WERI-Rb-1 (cell line): ENCODE data around the gene ZNF618.

Source experiments
- DNase-seq: peaks from one replicate; pipeline ENCODE4 v3.0.0-alpha.2; 2020
- H3K27ac ChIP-seq: fragments of 250-450 bp; sonication (Bioruptor Pico); 2 replicates; pipeline ENCODE4 v1.5.1; 2020; ENCODE audit warnings: mild to moderate bottlenecking, moderate library complexity
- H3K27me3 ChIP-seq: fragments of 250-450 bp; sonication (Bioruptor Pico); 2 replicates; pipeline ENCODE4 v1.5.1; 2021; ENCODE audit warnings: mild to moderate bottlenecking, low read depth, moderate library complexity; ENCODE audit not compliant: insufficient read depth, severe bottlenecking
- H3K36me3 ChIP-seq: fragments of 250-450 bp; sonication (Bioruptor Pico); 2 replicates; pipeline ENCODE4 v1.5.1; 2020; ENCODE audit warnings: mild to moderate bottlenecking, moderate library complexity
- H3K4me3 ChIP-seq: 2 replicates; pipeline ENCODE4 v1.5.1; 2011; ENCODE audit warnings: low read depth, mild to moderate bottlenecking, control low read depth, low read length
- H3K9me3 ChIP-seq: fragments of 250-450 bp; sonication (Bioruptor Pico); 2 replicates; pipeline ENCODE4 v1.5.1; 2021; ENCODE audit warnings: mild to moderate bottlenecking, moderate library complexity; ENCODE audit not compliant: severe bottlenecking
- TF ChIP-seq, protein P1 (sequence below): IDR thresholded peaks from 2 replicates; pipeline ENCODE4 v1.5.1; 2011; ENCODE audit warnings: low read depth, mild to moderate bottlenecking, control low read depth, inconsistent platforms, low read length

Gene ZNF618

DNA sequence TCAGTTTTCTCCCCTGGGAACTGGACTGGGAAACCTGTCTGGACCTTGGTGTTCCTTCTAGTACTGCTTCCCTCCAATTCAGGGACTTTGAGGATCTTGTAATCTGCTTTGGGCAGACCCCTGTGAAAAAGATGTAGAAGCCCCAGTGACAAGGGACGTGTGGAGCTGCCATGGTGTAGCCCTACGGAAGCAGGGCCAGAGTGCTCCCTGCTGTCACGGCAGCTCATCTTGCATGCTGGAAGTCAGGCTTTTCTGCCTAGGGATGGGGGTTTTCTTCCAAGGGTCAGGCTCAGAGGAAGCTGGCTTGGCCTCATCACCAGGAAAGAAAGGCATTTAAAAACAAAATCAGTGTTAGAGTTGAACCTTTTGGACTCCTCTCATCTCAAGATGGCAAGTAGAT, 115.6 kb downstream of the ZNF618 start:
- no peak overlapping the region for H3K4me3 ChIP-seq
- H3K36me3 ChIP-seq: no peaks in the 10 kb centered on the region
- no peak for DNase-seq
- TF ChIP-seq, protein P1, sequence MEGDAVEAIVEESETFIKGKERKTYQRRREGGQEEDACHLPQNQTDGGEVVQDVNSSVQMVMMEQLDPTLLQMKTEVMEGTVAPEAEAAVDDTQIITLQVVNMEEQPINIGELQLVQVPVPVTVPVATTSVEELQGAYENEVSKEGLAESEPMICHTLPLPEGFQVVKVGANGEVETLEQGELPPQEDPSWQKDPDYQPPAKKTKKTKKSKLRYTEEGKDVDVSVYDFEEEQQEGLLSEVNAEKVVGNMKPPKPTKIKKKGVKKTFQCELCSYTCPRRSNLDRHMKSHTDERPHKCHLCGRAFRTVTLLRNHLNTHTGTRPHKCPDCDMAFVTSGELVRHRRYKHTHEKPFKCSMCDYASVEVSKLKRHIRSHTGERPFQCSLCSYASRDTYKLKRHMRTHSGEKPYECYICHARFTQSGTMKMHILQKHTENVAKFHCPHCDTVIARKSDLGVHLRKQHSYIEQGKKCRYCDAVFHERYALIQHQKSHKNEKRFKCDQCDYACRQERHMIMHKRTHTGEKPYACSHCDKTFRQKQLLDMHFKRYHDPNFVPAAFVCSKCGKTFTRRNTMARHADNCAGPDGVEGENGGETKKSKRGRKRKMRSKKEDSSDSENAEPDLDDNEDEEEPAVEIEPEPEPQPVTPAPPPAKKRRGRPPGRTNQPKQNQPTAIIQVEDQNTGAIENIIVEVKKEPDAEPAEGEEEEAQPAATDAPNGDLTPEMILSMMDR: no peak
- H3K27ac ChIP-seq: no peak overlapping the region
- H3K9me3 ChIP-seq: no peaks in the 10 kb centered on the region
- H3K27me3 ChIP-seq: peaks cover 5% of the 10 kb centered on the region

DNA sequence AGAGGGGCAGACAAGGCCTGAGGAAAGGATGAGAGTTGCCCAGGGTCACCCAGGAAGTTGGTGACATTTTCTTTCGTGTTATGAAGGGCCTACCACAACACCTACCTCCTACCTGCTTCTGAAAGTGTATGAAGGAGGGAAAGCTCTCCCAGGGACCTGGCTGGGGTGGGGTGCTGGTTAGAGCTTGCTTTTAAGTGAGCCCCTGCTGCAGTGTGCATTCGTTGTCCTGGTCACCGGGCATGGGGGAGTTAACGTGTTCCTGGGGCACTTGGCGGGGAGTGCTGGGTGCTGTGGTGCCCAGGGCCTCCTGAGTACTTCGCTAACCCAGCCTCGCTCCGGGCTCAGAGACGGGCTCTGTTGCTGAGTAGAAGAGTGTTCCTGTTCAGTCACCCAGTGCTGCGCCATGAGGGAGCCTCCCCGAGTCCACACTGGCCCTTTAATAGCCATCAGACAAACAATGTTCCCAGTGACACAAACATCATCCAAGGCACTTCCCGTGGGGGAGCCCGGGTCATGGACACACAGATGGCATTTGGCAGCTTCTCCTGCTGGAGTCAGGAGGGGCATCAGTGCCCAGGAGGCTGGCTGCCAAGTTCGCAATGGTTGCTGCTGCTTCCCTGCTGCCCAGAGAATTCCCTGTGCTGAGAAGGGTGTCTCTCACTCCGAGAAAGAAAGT, 116.3 kb downstream of the ZNF618 start:
- Histone ChIP-seq H3K27ac (no peak overlapping the region), H3K9me3 (no peaks in the 10 kb centered on the region), H3K36me3 (no peaks in the 10 kb centered on the region), H3K27me3 (peaks cover 9% of the 10 kb centered on the region), H3K4me3 (no peak overlapping the region)
- DNase-seq: no peak
- TF ChIP-seq, protein P1: no peak

DNA sequence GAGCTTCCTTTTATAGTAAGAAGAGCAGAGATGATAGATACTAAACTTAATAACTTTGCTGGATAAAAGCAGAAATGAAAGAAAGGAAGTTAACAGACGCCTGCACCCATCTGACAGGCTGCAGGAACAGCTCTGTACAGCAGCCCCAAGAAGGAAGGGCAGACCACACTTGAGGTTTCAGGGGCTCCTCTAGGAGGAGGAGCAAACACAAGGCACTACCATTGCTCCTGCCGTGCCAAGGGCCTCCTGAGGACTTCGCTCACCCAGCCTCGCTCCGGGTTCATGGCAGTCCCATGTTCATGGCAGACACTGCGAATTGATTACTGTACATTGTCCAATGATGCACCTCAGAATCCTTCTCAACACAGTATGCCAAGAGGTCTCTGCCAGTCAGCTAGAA, 116.9 kb downstream of the ZNF618 start:
- no peaks in the 10 kb centered on the region for H3K36me3 ChIP-seq

GRCh38 chr9:113993838-113994540, 117.9 kb downstream of the ZNF618 start:
- H3K27ac ChIP-seq: no peak overlapping the region
- no peaks in the 10 kb centered on the region for H3K9me3 ChIP-seq
- H3K36me3 ChIP-seq: no peaks in the 10 kb centered on the region
- TF ChIP-seq, protein P1: no peak
- peaks cover 9% of the 10 kb centered on the region for H3K27me3 ChIP-seq
- DNase-seq: peak; percentile 3
- no peak overlapping the region for H3K4me3 ChIP-seq

More for the DNA sequence above, 116.9 kb downstream of the ZNF618 start:
- H3K27ac ChIP-seq: no peak overlapping the region
- TF ChIP-seq, protein P1: no peak
- no peak for DNase-seq
- H3K4me3 ChIP-seq: no peak overlapping the region
- no peaks in the 10 kb centered on the region for H3K9me3 ChIP-seq
- H3K27me3 ChIP-seq: peaks cover 9% of the 10 kb centered on the region

DNA sequence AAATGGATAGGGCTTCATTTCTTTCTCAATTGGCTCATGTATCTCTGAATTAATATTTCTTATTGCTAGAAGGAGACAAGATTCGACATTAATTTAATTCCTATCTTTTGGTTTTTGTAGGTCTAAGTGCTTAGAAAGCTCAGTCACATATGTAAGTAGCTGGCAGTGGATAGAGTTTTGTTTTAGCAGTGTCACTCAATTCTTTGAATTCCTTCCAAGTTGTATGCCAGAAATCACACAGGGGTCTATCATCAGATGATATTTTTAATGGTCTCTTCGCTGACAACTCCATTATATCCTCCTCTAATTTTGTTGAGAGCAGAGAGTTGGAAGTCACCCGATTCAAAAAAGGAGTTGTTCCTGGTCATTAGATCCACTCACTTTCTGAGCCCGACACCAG, 119.3 kb downstream of the ZNF618 start:
- no peak for DNase-seq
- H3K4me3 ChIP-seq: no peak overlapping the region
- peaks cover 9% of the 10 kb centered on the region for H3K27me3 ChIP-seq
- H3K27ac ChIP-seq: no peak overlapping the region
- TF ChIP-seq, protein P1: no peak
- H3K36me3 ChIP-seq: no peaks in the 10 kb centered on the region
- no peaks in the 10 kb centered on the region for H3K9me3 ChIP-seq
